ENCODE data around the gene VCX. TPM values are rescaled to one million over a fixed set of nuclear protein-coding genes. Genes with fewer than 3 reads are reported as not detected.

The VCX gene
- total and polyA plus RNA-seq, 9 of the 15 experiments (the other 6 are each of a cell fraction or from before 2014, with no cell fraction given), result 0.83 to 35.3 (median 9.5) TPM

DNA sequence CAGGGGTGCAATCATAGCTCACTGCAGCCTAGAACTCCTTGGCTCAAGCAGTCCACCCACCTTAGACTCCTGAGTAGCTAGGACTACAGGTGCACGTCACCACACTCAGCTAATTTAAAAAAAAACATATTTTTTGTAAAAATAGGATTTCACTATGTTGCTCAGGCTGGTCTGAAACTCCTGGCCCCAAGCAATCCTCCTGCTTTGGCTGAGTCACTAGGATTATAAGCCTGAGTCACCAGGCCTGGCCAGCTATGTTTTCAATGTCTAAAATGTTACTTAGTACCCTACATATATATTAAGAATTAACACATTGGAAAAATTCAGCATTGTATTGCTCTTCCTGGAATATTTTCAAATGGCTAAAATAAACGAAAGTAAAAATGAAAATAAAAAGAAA lies 46.7 kb downstream of the VCX start:
- intact Hi-C loops (cut with micrococcal nuclease), result no loop called here
- no peak for DNase-seq (ENCODE audit: extremely low read depth in 1 of 4, low spot score in 3 of 4)
- no peak overlapping the region for H2AFZ ChIP-seq (ENCODE audit: low read depth, low read length)
- no peaks in the 10 kb centered on the region for H4K20me1 ChIP-seq (replicated peaks; ENCODE audit: control insufficient read depth, insufficient read depth, low read length)
- no peaks in the 10 kb centered on the region for H3K36me3 ChIP-seq (ENCODE audit: control insufficient read depth, insufficient read depth, low read length)
- in situ Hi-C loops (cut with MboI), result no loop called here
- CTCF ChIA-PET (ENCODE audit: low intra/inter-chr PET ratio), result no interaction called here
- no TSS peak for BruUV-seq (replicated peaks)
- no peaks in the 10 kb centered on the region for H3K79me2 ChIP-seq (ENCODE audit: control insufficient read depth, insufficient read depth, low read length)
- no peak for ATAC-seq
- no peak overlapping the region for H3K4me3 ChIP-seq
- POLR2A ChIA-PET, result no interaction called here
- H3K9me1 ChIP-seq (ENCODE audit: control insufficient read depth, insufficient read depth, low read length), result no peaks in the 10 kb centered on the region
- no peak for FAIRE-seq
- no peak overlapping the region for H3K9ac ChIP-seq (ENCODE audit: insufficient read depth in 1 of 2, low read depth in 2 of 2, low read length in 2 of 2)
- H3K4me2 ChIP-seq (ENCODE audit: insufficient read depth, low read length), result no peak overlapping the region
- no peaks in the 10 kb centered on the region for H3K27me3 ChIP-seq (ENCODE audit: control insufficient read depth in 2 of 2, insufficient read depth in 2 of 2, low read length in 2 of 2)
- no peak overlapping the region for H3K27ac ChIP-seq (ENCODE audit: extremely low read depth, low read depth, low read length)
- H3K4me1 ChIP-seq (replicated peaks in 1 of 2; ENCODE audit: control insufficient read depth in 2 of 2, insufficient read depth in 2 of 2, low read length in 2 of 2), result no peaks in the 10 kb centered on the region; a peak in 2 of 5 replicates
- H3K9me3 ChIP-seq (replicated peaks; ENCODE audit: control insufficient read depth, insufficient read depth, low read depth, low read length), result no peaks in the 10 kb centered on the region
- WGBS (ENCODE audit: insufficient coverage, low coverage, missing lambda C conversion rate), result 6% methylated on average over 2 of the region's 2 CpGs
- TF ChIP-seq, protein P1, sequence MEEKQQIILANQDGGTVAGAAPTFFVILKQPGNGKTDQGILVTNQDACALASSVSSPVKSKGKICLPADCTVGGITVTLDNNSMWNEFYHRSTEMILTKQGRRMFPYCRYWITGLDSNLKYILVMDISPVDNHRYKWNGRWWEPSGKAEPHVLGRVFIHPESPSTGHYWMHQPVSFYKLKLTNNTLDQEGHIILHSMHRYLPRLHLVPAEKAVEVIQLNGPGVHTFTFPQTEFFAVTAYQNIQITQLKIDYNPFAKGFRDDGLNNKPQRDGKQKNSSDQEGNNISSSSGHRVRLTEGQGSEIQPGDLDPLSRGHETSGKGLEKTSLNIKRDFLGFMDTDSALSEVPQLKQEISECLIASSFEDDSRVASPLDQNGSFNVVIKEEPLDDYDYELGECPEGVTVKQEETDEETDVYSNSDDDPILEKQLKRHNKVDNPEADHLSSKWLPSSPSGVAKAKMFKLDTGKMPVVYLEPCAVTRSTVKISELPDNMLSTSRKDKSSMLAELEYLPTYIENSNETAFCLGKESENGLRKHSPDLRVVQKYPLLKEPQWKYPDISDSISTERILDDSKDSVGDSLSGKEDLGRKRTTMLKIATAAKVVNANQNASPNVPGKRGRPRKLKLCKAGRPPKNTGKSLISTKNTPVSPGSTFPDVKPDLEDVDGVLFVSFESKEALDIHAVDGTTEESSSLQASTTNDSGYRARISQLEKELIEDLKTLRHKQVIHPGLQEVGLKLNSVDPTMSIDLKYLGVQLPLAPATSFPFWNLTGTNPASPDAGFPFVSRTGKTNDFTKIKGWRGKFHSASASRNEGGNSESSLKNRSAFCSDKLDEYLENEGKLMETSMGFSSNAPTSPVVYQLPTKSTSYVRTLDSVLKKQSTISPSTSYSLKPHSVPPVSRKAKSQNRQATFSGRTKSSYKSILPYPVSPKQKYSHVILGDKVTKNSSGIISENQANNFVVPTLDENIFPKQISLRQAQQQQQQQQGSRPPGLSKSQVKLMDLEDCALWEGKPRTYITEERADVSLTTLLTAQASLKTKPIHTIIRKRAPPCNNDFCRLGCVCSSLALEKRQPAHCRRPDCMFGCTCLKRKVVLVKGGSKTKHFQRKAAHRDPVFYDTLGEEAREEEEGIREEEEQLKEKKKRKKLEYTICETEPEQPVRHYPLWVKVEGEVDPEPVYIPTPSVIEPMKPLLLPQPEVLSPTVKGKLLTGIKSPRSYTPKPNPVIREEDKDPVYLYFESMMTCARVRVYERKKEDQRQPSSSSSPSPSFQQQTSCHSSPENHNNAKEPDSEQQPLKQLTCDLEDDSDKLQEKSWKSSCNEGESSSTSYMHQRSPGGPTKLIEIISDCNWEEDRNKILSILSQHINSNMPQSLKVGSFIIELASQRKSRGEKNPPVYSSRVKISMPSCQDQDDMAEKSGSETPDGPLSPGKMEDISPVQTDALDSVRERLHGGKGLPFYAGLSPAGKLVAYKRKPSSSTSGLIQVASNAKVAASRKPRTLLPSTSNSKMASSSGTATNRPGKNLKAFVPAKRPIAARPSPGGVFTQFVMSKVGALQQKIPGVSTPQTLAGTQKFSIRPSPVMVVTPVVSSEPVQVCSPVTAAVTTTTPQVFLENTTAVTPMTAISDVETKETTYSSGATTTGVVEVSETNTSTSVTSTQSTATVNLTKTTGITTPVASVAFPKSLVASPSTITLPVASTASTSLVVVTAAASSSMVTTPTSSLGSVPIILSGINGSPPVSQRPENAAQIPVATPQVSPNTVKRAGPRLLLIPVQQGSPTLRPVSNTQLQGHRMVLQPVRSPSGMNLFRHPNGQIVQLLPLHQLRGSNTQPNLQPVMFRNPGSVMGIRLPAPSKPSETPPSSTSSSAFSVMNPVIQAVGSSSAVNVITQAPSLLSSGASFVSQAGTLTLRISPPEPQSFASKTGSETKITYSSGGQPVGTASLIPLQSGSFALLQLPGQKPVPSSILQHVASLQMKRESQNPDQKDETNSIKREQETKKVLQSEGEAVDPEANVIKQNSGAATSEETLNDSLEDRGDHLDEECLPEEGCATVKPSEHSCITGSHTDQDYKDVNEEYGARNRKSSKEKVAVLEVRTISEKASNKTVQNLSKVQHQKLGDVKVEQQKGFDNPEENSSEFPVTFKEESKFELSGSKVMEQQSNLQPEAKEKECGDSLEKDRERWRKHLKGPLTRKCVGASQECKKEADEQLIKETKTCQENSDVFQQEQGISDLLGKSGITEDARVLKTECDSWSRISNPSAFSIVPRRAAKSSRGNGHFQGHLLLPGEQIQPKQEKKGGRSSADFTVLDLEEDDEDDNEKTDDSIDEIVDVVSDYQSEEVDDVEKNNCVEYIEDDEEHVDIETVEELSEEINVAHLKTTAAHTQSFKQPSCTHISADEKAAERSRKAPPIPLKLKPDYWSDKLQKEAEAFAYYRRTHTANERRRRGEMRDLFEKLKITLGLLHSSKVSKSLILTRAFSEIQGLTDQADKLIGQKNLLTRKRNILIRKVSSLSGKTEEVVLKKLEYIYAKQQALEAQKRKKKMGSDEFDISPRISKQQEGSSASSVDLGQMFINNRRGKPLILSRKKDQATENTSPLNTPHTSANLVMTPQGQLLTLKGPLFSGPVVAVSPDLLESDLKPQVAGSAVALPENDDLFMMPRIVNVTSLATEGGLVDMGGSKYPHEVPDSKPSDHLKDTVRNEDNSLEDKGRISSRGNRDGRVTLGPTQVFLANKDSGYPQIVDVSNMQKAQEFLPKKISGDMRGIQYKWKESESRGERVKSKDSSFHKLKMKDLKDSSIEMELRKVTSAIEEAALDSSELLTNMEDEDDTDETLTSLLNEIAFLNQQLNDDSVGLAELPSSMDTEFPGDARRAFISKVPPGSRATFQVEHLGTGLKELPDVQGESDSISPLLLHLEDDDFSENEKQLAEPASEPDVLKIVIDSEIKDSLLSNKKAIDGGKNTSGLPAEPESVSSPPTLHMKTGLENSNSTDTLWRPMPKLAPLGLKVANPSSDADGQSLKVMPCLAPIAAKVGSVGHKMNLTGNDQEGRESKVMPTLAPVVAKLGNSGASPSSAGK (IDR thresholded peaks at IDR 0.05), result no peak
- TF ChIP-seq CEBPG (CRISPR knock-in tag; IDR thresholded peaks at IDR 0.05), result no peak
- TF ChIP-seq CEBPG (tag; conservative IDR thresholded peaks at IDR 0.05 in 1 of 2, IDR thresholded peaks at IDR 0.05 in 1 of 2), result no peak
- TF ChIP-seq SMC3 (conservative IDR thresholded peaks at IDR 0.05; ENCODE audit: insufficient read depth, low read depth, low read length), result no peak
- no peak for TF ChIP-seq ZNF143 (CRISPR knock-in tag; IDR thresholded peaks at IDR 0.05)
- TF ChIP-seq ZNF217 (CRISPR knock-in tag; IDR thresholded peaks at IDR 0.05), result no peak

Data from K562 (cell line).